ENCODE data around the gene COA3. TPM values are rescaled to one million over a fixed set of nuclear protein-coding genes. Genes with fewer than 3 reads are reported as not detected.
"Not testable (repeated sequence)": the region's sequence is repeated elsewhere in the genome, so short reads cannot be mapped to it uniquely, and the experiment has no call there.

COA3 gene
- total RNA-seq, 1 donor from 2014 or later, result 48.7 TPM

DNA sequence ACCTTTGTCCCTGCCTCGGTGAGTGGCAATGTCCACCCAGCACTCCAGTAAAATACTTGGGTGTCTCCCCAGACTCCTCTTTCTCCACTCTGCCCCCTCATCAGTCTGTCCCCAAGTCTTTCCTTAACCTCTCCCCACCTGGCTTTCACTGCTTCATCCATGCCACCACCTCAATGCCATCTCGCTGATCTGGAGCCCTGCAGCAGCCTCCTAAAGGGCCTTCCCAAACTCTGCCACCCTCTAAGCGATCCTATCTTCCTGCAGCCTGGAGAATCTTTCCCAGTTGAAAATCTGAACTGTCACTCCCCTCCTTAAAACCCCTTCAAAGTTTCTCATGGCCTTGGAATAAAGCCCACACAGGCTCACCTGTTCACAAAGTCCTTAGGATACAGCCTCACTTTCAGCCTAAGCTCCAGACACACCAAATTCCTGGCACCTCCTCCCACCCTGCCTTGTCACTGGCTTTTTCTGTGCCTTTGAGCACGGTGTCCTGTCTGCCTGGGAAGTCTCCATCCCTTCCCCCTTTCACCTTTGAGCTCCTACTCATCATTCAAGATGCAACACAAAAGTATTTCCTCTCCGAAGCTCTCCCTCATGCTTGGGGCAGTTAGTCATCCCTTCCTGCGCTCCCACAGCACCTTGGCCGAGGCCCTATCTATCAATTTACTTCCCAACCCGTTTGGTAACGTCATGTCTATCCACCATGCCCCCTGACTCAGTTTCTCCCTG is 15.3 kb downstream of the COA3 start:
- DNase-seq (ENCODE audit: extremely low read depth, low read depth, low spot score), result no peak

DNA sequence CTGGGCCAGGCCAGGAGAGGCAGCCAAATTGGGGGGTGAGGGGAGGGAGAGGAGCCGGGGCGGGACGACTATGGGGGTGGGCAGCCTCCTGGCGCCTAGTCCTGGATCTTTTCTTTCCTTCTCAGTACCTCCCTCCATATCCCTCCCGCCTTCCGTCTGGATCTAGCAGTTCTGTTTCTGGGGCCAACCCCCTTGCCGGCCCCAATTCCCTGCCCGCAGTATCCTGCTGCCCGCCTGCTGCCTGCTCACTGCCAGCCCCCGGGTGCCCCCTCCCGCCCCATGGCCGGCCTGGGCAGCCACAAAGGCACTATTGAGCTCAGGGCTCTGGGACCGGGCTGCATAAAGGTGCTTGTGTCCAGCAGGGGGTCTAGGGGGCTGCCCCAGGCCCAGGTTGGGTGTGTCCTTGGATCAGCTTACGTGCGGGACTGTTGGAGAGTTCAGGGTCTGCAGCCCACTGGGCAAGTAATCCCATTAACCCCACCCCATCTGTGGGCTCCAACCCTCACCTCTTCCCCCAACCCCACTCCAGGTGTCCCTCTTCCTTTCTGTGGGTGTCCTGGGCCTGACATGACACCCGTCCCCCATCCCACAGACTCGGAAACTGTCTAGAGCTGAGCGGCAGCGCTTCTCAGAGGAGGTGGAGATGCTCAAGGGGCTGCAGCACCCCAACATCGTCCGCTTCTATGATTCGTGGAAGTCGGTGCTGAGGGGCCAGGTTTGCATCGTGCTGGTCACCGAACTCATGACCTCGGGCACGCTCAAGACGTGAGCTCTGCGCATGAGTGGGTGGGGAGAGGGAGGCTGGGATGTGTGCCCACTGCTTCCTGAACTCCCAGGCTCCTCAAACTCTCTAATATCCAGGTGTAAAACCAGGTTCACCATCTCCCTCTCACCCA is 16.1 kb downstream of the COA3 start:
- DNase-seq (ENCODE audit: extremely low read depth, low read depth, low spot score), result no peak

DNA sequence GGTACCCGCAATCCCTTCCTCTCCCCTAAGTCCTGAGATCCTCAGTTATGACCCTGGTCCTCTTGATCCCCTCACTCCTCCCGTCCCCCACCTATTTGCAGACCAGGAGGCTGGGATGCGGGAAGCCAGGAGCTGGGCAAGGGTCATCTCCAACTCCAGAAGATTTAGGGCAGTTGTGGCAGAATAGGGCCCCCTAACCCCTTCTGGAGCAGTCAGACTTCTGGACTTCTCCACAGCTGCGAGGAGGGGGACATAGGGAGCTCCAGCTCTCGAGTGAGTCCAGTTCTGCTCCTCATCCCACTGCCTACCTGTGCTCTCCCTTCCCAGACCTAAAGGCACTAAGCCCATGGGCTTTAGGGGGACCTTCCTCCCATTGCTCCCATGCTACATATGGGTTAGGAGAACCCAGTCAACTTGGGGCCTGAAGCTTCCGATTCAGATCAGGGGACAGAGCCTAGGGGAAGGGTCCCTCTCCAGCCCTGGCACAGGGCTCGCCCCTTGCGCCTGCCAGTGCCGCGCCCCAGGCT is 16.8 kb downstream of the COA3 start:
- no peak for DNase-seq (ENCODE audit: extremely low read depth, low read depth, low spot score)

DNA sequence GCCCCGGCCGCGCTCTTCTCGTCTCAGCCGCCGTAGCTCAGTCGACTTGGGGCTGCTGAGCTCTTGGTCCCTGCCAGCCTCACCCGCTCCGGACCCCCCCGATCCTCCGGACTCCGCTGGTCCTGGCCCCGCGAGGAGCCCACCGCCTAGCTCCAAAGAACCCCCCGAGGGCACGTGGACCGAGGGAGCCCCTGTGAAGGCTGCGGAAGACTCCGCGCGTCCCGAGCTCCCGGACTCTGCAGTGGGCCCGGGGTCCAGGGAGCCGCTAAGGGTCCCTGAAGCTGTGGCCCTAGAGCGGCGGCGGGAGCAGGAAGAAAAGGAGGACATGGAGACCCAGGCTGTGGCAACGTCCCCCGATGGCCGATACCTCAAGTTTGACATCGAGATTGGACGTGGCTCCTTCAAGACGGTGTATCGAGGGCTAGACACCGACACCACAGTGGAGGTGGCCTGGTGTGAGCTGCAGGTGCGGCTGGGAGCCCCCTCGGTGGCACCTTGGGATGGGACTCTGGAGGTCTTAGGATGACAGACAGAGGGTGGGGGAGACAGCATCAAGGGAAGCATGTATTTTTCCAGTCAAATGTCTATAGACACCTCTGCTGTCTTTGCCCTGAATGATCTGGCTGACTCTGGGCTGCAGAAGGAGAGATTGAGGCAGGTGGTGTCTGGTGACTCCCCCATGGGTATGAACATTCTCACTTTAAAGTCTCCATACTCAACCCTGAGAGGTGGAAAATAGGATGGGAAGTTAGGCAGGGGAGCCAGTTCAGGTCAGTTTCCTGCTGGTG is 17.5 kb downstream of the COA3 start:
- DNase-seq (ENCODE audit: extremely low read depth, low read depth, low spot score), result no peak

DNA sequence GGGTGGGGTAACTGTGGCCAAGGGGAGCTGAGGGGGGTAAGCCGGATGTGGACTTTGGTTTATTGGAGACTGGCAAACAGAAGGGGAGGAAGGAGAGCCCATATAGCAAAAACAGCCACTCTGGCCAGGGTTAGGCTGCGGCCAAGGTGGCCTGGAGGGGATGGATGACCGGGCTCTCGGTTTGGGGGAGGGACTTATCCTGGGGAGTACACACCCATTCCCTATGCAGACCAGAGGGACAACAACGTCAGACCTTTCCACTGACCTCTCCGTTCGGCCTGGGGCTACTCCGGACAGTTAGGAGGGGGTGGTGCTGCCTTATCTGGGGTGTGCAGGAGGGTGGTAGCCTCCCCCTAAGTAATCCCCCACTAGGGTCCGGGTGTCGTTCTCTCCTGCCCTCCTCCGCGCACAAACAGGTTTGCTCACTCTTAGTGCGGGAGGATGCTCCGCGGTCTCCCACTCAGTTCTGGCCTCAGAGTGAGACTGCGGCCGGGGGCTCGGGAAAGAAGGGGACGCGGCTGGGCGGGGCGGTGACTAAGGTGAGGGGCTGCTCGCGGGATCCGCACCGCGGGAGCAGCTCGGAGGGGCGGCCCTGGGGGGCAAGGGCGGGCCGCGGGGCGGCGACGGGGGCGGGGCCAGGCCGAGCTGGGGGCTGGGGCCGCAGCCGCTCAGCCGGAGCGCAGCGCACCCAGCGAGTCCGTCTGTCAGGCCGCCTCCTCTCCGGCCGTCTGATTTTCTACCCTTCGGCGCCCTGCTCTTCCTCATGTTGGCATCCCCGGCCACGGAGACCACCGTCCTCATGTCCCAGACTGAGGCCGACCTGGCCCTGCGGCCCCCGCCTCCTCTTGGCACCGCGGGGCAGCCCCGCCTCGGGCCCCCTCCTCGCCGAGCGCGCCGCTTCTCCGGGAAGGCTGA is 18.3 kb downstream of the COA3 start, which contains the start of gene WNK4:
WNK4 (plus strand) TSS at position 675 of the 915 bp plus-strand sequence; CDS start at position 764, 89 bp downstream.
- no peak for DNase-seq (ENCODE audit: extremely low read depth, low read depth, low spot score)

DNA sequence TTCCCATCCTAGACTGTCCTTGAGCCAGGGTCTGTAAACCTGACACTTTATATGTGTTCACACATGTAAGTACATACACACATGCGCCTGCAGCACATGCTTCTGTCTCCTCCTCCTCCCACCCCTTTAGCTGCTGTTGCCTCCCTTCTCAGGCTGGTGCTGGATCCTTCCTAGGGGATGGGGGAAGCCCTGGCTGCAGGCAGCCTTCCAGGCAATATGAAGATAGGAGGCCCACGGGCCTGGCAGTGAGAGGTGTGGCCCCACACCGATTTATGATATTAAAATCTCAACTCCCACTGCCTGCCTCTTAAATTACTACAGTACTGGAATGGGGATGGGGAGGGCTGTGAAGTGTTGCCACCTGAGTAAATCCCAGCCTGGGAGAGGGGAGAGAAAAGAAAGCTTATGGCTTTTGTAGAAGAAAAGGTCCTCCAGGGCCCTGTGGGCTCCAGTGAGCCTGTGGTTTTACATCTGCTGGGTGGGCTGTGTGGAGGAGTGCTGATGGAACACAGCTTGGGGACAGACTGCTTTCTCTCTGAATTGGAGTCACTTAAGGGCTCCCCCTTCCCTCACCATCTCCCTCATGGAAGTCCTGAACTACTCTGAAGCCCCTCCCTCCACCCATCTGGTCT is 19.1 kb downstream of the COA3 start:
- DNase-seq (ENCODE audit: extremely low read depth, low read depth, low spot score), result no peak

DNA sequence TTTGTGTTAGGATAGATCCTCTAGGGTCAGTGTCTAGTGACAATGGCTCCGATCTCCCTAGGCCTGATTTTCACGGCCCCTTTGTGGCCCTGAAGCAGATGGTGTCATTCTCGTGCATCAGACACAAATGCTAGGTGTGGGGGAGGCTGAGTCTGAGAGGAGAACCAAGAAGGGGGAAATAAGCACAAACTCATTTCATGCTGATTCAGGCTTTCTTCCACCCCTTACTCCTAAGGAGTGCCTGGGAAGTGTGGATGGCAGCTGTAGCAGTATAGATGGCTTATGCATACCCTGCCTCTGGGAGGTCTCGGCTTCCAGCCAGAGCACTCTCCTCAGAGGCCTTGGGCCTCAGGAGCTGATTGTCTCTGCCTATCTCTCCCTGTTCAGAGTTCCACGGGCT is 19.9 kb downstream of the COA3 start:
- DNase-seq (ENCODE audit: extremely low read depth, low read depth, low spot score), result no peak

DNA sequence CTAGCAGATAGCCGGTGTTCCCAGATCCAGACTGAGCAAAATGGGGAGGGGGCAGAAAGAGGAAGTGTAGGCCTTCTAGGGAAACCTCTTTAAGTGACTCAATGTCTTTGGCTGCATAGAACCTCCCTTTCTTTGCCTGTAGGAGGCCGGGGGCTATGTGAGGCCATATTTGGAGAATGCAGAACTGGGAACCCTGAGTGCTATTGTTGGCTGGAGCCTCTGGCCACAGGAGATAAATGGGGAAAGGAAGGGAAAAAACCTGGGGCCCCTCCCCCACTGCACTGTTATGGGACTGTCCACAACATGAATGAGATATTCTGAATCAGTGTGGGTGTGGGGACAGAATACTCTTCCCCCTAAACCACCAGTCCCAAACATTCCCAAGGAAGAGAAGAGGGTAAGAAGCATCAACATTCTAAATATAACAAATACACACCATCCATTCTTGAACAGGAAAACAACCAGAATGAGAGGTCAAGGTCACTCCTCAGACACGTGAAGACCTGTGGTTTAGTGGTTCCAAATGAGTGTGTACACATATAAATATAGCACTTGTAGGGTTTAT is 22.9 kb downstream of the COA3 start:
- no peak for DNase-seq (ENCODE audit: extremely low read depth, low read depth, low spot score)

DNA sequence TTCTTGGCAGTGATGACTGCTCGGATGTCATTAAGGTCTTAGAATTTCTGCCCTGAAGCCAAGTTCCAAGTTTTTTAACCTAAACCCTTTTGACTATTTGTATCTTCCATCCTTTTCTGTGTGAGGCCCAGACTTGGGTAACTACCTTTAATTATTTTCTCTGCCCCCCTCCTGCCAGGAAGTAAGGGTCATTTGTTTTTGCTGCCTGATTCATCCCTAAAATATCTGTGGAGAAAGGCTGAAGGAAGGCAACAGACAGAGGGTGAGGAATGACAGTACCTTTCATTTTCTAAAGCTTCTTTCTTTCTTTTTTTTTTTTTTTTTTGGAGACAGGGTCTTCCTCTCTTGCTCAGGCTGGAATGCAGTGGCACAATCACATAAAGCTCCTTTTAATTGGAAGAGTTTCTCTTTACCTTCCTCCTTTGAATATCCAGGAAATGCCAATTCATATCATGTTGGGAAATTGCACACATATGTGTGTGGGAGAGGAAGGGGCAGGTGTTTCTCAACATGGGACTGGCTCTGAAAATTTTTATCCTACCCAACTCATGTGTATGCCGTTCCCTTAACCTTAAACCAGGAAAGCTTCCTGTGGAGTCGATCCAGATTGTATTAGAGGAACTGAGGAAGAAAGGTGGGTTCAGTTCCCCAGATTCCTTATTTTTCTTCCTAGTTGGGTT is 24.3 kb downstream of the COA3 start:
- DNase-seq (ENCODE audit: extremely low read depth, low read depth, low spot score), result no peak

DNA sequence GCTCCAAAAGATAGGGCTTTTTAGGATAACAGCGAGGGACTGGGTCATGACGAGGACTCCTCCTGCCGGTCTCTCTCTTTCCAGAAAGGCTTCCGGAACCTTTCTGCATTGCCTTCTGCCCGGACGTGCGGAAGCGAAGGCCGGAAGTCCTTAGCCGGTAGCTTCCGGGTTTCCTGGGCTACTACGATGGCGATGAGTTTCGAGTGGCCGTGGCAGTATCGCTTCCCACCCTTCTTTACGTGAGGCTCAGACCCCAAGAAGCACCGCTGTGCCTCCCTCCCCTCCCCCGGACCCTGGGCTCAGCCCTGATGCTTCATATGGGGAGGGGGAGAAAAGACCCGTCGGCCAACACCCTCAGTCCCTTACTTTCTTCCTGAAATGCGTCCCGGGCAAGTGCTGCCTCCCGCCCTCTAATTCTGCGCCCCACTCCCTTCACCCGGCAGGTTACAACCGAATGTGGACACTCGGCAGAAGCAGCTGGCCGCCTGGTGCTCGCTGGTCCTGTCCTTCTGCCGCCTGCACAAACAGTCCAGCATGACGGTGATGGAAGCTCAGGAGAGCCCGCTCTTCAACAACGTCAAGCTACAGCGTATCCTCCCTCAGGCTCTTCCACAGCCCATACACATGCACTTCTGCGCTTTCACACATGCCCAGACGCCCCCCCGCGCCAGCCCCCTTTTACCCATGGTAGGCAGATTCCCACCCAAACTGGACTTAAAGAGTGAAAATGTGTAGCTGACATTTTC is 25.0 kb downstream of the COA3 start, which contains the start of gene VPS25:
VPS25 (plus strand) TSS at position 160 of the 746 bp plus-strand sequence; CDS start at position 187, 27 bp downstream.
- DNase-seq (ENCODE audit: extremely low read depth, low read depth, low spot score), result no peak

DNA sequence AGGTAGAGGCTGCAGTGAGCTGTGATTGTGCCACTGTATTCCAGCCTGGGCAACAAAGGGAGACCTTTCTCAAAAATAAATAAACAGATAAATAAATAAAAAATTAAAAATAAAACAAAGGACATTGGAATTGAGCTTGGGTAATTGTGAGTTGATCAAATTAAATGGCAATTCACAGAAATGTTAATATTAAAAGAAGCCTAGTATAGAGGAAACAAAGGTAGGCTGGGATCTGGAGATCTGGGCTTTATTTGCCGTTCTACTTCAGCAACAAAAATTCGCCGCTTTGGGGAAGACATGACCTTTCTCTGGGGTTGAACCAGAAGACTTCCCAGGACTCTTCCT is 25.6 kb downstream of the COA3 start:
- no peak for DNase-seq (ENCODE audit: extremely low read depth, low read depth, low spot score)

DNA sequence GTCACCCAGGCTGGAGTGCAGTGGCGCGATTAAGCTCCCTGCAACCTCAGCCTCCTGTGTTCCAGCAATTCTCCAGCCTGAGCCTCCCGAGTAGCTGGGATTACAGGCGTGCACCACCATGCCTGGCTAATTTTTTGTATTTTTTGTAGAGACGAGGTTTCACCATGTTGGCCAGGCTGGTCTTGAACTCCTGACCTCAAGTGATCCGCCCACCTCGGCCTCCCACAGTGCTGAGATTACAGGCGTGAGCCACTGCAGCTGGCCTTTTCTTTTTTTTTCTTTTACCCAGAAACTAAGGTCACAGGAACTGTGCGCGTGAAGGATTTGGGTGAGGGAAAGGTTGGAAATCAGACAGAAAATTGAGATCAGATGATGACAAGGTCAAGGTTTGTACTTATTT is 28.5 kb downstream of the COA3 start:
- DNase-seq (ENCODE audit: extremely low read depth, low read depth, low spot score), result not testable (repeated sequence)

DNA sequence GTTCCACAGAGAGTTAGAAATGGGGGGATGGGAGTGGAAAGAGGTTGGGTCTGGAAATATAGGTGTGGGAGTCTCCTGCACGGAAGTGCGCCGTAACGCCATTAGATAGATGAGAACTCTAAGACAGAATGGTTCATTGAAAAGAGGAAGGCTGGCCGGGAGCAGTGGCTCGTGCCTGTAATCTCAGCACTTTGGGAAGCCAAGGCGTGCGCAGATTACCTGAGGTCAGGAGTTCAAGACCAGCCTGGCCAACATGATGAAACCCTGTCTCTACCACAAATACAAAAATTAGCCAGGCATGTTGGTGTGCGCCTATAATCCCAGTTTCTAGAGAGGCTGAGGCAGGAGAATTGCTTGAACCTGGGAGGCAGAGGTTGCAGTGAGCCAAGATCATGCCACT is 30.5 kb downstream of the COA3 start:
- DNase-seq (ENCODE audit: extremely low read depth, low read depth, low spot score), result not testable (repeated sequence)

DNA sequence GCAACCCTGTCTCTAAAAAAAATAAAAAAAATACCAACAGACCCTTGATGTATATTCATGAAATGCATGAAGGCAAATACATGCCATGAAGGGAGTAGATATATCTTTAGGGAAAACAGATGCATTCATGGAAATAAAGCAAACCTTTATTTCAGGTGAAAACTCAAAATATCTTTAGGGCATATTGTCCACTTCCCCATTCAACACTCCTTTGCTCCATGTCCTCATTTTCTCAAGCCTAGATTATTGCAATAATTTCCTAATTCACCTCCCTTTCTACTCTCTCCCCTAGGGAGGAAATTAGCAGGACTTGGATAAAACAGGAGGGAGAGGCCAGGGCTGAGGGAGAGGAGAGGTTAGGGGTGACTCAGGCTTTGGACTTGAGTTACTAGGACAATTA is 31.0 kb downstream of the COA3 start:
- DNase-seq (ENCODE audit: extremely low read depth, low read depth, low spot score), result no peak

DNA sequence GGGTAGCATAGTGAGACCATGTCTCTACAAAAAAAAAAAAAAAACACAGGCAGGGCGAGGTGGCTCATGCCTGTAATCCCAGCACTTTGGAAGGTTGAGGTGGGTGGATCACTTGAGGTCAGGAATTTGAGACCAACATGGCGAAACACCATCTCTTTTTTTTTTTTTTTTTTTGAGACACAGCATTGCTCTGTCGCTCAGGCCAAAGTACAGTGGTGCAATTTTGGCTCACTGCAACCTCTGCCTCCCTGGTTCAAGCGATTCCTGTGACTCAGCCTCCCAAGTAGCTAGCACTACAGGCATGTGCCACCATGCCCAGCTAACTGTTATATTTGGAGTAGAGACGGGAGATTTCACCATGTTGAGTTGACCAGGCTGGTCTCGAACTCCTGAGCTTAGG is 32.4 kb downstream of the COA3 start:
- DNase-seq (ENCODE audit: extremely low read depth, low read depth, low spot score), result no peak

DNA sequence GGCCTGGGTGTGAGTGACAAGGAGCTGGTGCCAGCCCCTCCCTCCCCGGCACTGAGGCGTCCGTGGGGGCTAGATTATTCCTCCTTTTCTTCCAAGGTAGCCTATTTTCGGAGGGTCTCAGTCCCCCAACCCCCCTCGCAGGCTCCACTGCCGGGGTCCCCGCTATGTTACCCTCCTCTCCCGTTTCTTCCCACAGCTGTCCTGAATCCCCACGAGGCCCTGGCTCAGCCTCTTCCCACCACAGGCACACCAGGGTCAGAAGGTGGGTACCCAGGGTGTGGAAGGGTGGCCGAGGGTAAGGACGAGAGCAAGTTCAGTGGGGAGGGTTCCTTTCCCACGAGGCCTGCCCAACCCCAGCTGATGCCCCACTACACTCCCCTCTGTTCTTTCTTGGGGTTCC is 36.9 kb downstream of the COA3 start:
- no peak for DNase-seq (ENCODE audit: extremely low read depth, low read depth, low spot score)

DNA sequence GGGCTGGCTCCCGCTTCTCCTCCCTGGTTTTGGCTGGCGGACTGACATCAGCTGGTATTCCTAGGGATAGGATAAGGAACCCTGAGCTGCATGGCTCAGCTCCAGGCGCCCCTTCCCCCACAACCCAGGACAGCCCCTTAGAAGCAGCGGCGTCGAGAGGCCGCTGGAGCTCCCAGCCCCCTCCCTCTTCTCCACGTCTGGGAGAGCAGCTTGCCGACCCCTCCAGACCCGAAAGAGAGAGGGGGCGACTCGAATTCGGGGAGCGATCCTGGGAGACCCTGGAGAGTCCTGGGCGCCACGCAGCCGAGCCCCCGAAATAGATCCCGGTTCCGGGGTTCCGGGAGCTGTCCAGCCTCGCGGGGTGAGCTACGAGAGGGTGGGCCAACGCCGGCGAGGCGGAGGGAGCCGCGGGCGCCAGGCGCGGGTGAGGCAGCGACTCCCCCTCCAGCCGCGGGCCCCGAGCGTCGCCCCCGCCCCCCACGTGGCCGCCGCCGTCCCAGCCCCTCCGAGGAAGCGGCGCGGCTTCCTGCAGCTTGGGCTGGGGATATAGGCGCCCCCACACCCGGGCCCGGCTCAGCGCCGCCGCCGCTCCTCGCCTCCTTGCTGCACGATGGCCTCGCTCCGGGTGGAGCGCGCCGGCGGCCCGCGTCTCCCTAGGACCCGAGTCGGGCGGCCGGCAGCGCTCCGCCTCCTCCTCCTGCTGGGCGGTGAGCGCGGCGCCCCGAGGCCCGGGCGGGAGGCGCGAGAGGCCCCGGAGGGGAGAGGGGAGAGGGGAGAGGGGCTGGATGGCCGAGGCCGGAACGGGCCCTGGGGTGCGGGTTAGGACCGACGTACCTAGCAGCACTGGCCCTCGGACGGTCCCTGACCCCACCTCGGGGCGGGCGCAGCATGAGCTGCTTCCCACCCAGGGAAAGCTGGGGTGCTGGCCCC is 37.6 kb downstream of the COA3 start, which contains the start of gene RAMP2:
RAMP2 (plus strand) TSS at position 576 of the 930 bp plus-strand sequence; CDS start at position 611, 35 bp downstream.
- DNase-seq (ENCODE audit: extremely low read depth, low read depth, low spot score), result no peak
